Esophagus (tissue), 2 donors: ENCODE results near the gene RANBP3. TPM values are rescaled to one million over a fixed set of nuclear protein-coding genes. Genes with fewer than 3 reads are reported as not detected.

Experiments
- H3K27ac ChIP-seq, 2 donors: one replicate each; pipeline ENCODE4 v1.5.1; 2013; ENCODE audit warnings: low read depth in 2 of 2, mild to moderate bottlenecking in 2 of 2, inconsistent platforms in 1 of 2, low read length in 1 of 2, moderate library complexity in 1 of 2
- H3K27me3 ChIP-seq, 2 donors: one replicate each; pipeline ENCODE4 v1.6.1; 2013; ENCODE audit warnings: low read length in 2 of 2, control low read depth in 1 of 2, mild to moderate bottlenecking in 1 of 2; ENCODE audit not compliant: insufficient read depth in 2 of 2, control insufficient read depth in 1 of 2
- H3K36me3 ChIP-seq, 2 donors: one replicate each; pipeline ENCODE4 v1.6.1; 2013; ENCODE audit warnings: low read length in 1 of 2; ENCODE audit not compliant: control insufficient read depth in 2 of 2, insufficient read depth in 2 of 2
- H3K4me1 ChIP-seq, 2 donors: one replicate each; pipeline ENCODE4 v1.6.1; 2013; ENCODE audit warnings: low read length in 1 of 2; ENCODE audit not compliant: control insufficient read depth in 2 of 2, insufficient read depth in 2 of 2
- H3K4me3 ChIP-seq, 2 donors: one replicate each; pipeline ENCODE4 v1.5.1; 2013; ENCODE audit warnings: low read length in 2 of 2, mild to moderate bottlenecking in 2 of 2, low read depth in 1 of 2, moderate library complexity in 1 of 2
- H3K9me3 ChIP-seq, 2 donors: one replicate each; pipeline ENCODE4 v1.6.1; 2013; ENCODE audit warnings: mild to moderate bottlenecking in 2 of 2, low read depth in 1 of 2, low read length in 1 of 2, moderate library complexity in 1 of 2; ENCODE audit not compliant: control insufficient read depth in 2 of 2, insufficient read depth in 1 of 2
- WGBS, 2 donors: extraction: QIAGEN DNeasy Blood & Tissue Kit; methylation state at CpG; one replicate each; pipeline ENCODE4 v1.1.7; 2013; 5-methylcytosine and 5-hydroxymethylcytosine counted together
- polyA plus RNA-seq, 2 donors: library from polyadenylated mRNA; stranded (reverse); fragments of 200-250 nt; gene quantifications; one replicate each; pipeline ENCODE4 v1.2.3, GENCODE V29; 2013
- donor health status: healthy with polysubstance abuse.
- donor health status: Bipolar disorder and iron deficiency.

The RANBP3 gene
- polyA plus RNA-seq, 2 donors = 25.0 to 34.4 TPM

GRCh38 chr19:5934774-5935472 is 43.0 kb downstream of the RANBP3 start:
- H3K9me3 ChIP-seq = no peaks in the 10 kb centered on the region
- peaks cover 0 to 4% of the 10 kb centered on the region in 2 donors for H3K4me1 ChIP-seq
- peak overlapping the region; percentile 23 to 63 for H3K27ac ChIP-seq
- H3K4me3 ChIP-seq = no peak overlapping the region
- WGBS, 2 donors = 66 to 67% methylated on average over 16 of the region's 16 CpGs
- peaks cover 20 to 39% of the 10 kb centered on the region in 2 donors for H3K36me3 ChIP-seq
- no peaks in the 10 kb centered on the region for H3K27me3 ChIP-seq

- no peaks in the 10 kb centered on the region for H3K27me3 ChIP-seq
- H3K4me1 ChIP-seq = peaks cover 0 to 4% of the 10 kb centered on the region in 2 donors
- H3K9me3 ChIP-seq = no peaks in the 10 kb centered on the region
- no peak overlapping the region for H3K4me3 ChIP-seq
- H3K27ac ChIP-seq = no peak overlapping the region
- 73 to 85% methylated on average over 5 of the region's 5 CpGs for WGBS, 2 donors
- H3K36me3 ChIP-seq = peaks cover 16 to 42% of the 10 kb centered on the region in 2 donors
These were observed 43.9 kb downstream of the RANBP3 start for GRCh38 chr19:5934069-5934401.

- Histone ChIP-seq H3K36me3 (peaks cover 16 to 45% of the 10 kb centered on the region in 2 donors), H3K27ac (no peak overlapping the region), H3K9me3 (no peaks in the 10 kb centered on the region), H3K4me1 (peaks cover 0 to 4% of the 10 kb centered on the region in 2 donors), H3K27me3 (no peaks in the 10 kb centered on the region), H3K4me3 (no peak overlapping the region)
- WGBS, 2 donors = 87 to 88% methylated on average over 20 of the region's 20 CpGs
These were observed 44.4 kb downstream of the RANBP3 start for GRCh38 chr19:5933391-5934068.

GRCh38 chr19:5932609-5933262 is 45.2 kb downstream of the RANBP3 start:
- H3K36me3 ChIP-seq = peaks cover 16 to 42% of the 10 kb centered on the region in 2 donors
- WGBS, 2 donors = 86 to 90% methylated on average over 21 of the region's 21 CpGs
- no peaks in the 10 kb centered on the region for H3K9me3 ChIP-seq
- no peak overlapping the region for H3K4me3 ChIP-seq
- no peak overlapping the region for H3K27ac ChIP-seq
- H3K27me3 ChIP-seq = no peaks in the 10 kb centered on the region
- H3K4me1 ChIP-seq = peaks cover 0 to 4% of the 10 kb centered on the region in 2 donors

GRCh38 chr19:5932146-5932545 is 45.8 kb downstream of the RANBP3 start:
- Histone ChIP-seq H3K27ac (no peak overlapping the region), H3K36me3 (peaks cover 16 to 43% of the 10 kb centered on the region in 2 donors), H3K27me3 (no peaks in the 10 kb centered on the region), H3K4me1 (peaks cover 0 to 4% of the 10 kb centered on the region in 2 donors), H3K4me3 (no peak overlapping the region), H3K9me3 (no peaks in the 10 kb centered on the region)
- WGBS, 2 donors = 93 to 95% methylated on average over 18 of the region's 18 CpGs

GRCh38 chr19:5931251-5931650 is 46.7 kb downstream of the RANBP3 start:
- Histone ChIP-seq H3K9me3 (no peaks in the 10 kb centered on the region), H3K27me3 (no peaks in the 10 kb centered on the region), H3K4me1 (peaks cover 0 to 4% of the 10 kb centered on the region in 2 donors), H3K4me3 (no peak overlapping the region), H3K27ac (no peak overlapping the region), H3K36me3 (peaks cover 16 to 44% of the 10 kb centered on the region in 2 donors)
- WGBS, 2 donors = 88 to 92% methylated on average over 11 of the region's 11 CpGs

GRCh38 chr19:5929625-5930024 is 48.3 kb downstream of the RANBP3 start:
- Histone ChIP-seq H3K27me3 (no peaks in the 10 kb centered on the region), H3K27ac (no peak overlapping the region), H3K4me1 (peaks cover 2 to 4% of the 10 kb centered on the region in 2 donors), H3K36me3 (peaks cover 10 to 47% of the 10 kb centered on the region in 2 donors), H3K4me3 (no peak overlapping the region), H3K9me3 (no peaks in the 10 kb centered on the region)
- 81 to 82% methylated on average over 14 of the region's 14 CpGs for WGBS, 2 donors

- 85 to 86% methylated on average over 13 of the region's 13 CpGs for WGBS, 2 donors
- Histone ChIP-seq H3K27me3 (no peaks in the 10 kb centered on the region), H3K4me3 (no peak overlapping the region), H3K36me3 (peaks cover 12 to 51% of the 10 kb centered on the region in 2 donors), H3K27ac (no peak overlapping the region), H3K4me1 (peaks cover 2 to 4% of the 10 kb centered on the region in 2 donors), H3K9me3 (no peaks in the 10 kb centered on the region)
These were observed 48.8 kb downstream of the RANBP3 start for GRCh38 chr19:5929179-5929578.

- Histone ChIP-seq H3K9me3 (no peaks in the 10 kb centered on the region), H3K4me1 (peaks cover 0 to 2% of the 10 kb centered on the region in 2 donors), H3K4me3 (no peak overlapping the region), H3K36me3 (peaks cover 11 to 57% of the 10 kb centered on the region in 2 donors), H3K27ac (peak overlapping the region; percentile 26 to 66), H3K27me3 (no peaks in the 10 kb centered on the region)
- 80 to 82% methylated on average over 8 of the region's 8 CpGs for WGBS, 2 donors
These were observed 50.5 kb downstream of the RANBP3 start for GRCh38 chr19:5927441-5927821.
